Measurements from ENCODE around the gene URM1.
"Not testable (repeated sequence)": the region's sequence is repeated elsewhere in the genome, so short reads cannot be mapped to it uniquely, and the experiment has no call there.

Gene URM1

DNA sequence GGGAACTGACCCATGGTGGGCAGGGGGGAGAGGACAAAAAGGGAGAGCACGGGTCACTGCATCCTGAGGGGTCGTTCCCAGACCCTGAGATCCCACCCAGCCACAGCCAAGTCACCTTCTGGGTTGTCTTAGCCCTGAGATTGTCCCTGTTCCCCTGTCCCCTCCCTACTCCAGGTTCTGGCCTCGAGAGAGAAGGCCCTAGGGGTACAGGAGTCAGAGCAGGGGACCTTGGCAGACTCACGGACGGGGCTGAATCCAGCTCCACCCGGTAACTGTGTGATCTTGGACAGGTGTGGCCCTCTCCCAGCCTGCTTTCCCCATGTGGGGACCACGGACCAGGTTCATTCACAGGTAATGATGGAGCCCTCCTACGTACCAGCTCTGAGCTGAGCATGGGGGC lies 38.3 kb downstream of the URM1 start:
- no peak for DNase-seq (ENCODE audit: low read depth)

DNA sequence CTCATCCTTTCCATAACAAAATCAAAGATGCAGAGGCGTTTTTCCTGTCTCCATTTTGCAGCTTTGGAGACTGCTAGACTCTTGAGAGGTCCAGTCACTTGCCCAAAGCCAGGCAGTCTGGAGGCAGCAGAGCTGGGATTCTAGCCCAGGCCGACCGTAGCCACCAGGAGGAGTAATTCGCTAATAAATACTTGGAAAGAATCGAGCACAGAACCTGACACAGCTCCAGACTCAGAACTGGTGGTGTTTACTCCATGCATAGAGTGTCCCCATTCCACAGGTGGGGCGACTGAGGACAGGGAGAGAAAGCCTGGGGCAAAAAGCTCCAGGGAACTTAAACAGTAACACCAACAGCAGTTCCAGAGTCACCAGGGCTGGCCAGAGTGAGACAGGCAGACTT lies 38.8 kb downstream of the URM1 start:
- DNase-seq (ENCODE audit: low read depth), result no peak

DNA sequence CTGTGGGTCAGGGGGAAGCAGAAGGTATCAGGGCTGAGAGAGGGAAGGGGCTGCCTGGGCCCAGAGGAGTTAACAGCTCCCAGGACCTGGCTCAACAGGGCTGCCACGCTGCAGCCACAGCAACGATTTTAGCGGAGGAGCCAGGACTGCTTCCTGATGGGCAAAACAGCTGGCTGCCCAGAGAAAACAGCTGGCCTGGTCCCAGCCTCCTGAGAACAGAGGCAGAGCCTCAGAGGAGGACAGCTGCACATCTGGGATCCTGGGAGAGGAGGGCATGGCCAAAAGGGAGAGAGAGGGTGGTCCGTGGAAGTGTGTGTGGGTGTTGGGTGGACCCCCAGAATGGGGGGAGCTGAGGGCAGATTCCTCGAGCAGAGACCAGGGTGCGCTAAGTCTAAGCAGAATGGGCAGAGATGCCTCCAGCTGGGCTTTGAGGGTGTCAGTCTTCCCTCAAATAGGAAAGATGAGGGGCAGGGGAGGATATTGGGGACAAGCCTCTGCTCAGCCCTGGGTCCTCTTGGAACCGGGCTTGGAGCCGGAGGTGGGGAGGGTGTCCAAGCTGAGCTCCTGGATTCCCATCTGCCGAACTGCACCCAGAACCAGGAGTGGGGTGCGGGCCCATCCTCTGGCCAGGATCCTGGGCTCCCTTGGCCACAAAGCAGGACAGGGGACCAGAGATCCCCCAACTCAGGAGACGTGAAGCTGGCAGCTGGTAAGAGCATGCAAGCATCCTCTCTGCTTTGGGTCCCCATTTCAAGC lies 40.4 kb downstream of the URM1 start:
- no peak for DNase-seq (ENCODE audit: low read depth)

DNA sequence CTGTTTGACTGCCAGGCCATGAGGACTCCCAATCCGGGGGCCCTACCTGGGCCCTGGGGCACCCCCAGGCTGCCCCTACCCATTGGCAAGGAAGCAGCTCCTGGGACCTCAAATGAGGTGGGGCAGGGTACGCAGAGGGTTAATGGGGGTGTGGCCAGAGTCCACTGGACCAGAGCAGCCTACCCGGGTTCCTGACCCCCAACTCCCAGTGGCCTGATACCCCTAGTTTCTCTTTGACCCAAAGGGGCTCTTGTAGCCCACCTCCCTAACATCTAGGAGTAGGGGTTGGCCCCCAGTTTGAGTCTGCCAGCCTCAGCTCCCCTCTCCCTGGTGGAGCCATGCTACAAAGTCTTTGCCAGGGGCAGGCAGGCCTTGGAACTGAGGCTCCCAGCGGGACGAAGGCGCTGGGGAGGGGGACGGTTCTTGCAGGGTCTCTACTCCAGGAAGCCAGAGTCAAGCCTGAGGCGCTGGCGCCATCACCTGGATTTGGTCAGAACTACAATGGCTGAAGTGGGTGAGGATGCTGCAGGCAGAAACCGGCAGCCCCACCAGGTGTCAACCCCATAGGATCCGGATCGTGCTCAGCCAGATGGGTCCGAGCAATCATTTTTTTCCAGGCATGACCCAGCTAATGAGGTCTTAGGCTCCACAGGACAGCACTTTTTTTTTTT lies 41.1 kb downstream of the URM1 start:
- no peak for DNase-seq (ENCODE audit: low read depth)

DNA sequence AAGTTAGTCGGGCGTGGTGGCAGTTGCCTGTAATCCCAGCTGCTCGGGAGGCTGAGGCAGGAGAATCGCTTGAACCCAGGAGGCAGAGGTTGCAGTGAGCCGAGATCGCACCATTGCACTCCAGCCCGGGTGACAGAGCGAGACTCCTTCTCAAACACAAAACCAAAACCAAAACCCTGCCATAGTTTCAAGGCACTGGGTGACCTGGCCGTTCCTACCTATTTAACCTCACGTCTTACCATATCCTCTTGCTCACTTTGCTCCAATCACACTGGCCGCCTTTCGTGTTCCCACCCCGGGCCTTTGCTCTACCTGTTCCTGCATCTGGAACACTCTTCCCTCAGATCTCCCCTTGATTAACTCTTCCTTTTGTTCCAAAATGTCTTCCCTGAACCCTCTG lies 42.6 kb downstream of the URM1 start:
- not testable (repeated sequence) for DNase-seq (ENCODE audit: low read depth)

DNA sequence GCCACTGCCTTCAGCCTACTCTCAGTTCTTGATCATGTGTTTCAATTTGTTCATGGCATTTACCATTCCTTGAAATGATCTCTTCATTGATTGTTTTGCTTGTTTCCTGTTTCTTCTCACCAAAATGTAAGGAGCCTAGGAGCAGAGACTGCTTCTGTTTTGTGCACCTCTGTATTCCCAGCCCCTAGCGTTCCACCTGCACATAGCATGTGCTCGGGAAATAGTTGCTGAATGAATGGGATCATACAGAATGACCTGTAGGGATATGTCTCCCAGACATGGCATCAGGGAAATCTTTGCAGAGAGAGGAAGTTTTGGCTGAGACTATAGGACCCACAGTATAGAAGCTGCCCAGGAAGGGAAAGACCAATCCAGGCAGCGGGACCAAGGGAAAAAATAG lies 43.3 kb downstream of the URM1 start:
- DNase-seq (ENCODE audit: low read depth), result no peak

DNA sequence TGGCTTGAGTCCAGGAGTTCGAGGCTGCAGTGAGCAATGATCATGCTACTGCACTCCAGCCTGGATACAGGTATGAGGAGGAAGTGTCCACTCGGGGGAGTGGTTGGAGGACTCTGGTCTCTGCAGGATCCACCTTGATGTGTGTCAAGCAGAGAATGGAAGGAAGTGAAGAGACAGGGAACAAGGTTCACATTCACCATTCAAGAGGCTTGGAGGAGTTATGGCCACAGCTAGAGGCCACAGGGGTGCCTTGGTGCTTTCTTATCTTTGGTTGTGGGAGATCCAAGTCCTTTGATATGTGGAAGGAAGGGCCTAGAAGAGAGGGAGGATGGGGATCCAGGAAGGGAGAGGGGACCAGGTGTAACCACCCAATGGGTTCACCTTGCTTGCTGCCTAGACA lies 44.1 kb downstream of the URM1 start:
- no peak for DNase-seq (ENCODE audit: low read depth)

DNA sequence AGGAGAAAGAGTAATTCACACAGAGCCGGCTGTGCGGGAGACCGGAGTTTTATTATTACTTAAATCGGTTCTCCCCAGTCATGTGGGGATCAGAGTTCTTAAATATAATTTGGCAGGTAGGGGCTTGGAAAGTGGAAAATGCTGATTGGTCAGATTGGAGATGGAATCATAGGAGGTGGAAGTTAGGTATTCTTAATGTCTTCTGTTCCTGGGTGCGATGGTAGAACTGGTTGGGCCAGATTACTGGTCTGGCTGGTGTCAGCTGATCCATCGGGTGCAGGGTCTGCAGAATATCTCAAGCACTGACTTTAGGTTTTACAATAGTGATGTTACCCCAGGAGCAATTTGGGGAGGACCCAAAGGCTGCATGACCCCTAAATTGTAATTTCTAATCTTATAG lies 44.8 kb downstream of the URM1 start:
- DNase-seq (ENCODE audit: low read depth), result no peak

DNA sequence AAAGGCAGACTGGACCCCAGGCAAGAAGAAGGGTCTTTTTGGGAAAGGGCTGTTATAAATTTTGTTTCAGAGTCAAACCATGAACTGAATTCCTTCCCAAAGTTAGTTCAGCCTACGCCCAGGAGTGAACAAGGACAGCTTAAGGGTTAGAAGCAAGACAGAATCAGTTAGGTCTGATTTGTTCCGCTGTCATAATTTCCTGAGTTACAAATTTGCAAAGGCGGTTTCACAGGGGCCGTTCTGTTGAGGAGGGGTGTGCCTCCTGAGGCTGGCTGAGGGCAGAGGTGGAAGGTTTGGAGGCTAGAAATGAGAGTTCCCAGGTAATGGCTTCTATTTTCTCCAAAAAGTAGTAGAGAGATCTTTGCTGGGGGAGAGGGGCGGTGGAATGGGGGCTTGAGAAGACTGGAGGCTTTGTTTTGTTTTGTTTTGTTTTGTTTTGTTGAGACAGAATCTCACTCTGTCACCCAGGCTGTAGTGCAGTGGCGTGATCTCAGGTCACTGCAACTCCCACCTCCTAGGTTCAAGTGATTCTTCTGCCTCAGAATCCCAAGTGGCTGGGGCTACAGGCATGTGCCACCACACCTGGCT lies 45.4 kb downstream of the URM1 start:
- DNase-seq (ENCODE audit: low read depth), result no peak

DNA sequence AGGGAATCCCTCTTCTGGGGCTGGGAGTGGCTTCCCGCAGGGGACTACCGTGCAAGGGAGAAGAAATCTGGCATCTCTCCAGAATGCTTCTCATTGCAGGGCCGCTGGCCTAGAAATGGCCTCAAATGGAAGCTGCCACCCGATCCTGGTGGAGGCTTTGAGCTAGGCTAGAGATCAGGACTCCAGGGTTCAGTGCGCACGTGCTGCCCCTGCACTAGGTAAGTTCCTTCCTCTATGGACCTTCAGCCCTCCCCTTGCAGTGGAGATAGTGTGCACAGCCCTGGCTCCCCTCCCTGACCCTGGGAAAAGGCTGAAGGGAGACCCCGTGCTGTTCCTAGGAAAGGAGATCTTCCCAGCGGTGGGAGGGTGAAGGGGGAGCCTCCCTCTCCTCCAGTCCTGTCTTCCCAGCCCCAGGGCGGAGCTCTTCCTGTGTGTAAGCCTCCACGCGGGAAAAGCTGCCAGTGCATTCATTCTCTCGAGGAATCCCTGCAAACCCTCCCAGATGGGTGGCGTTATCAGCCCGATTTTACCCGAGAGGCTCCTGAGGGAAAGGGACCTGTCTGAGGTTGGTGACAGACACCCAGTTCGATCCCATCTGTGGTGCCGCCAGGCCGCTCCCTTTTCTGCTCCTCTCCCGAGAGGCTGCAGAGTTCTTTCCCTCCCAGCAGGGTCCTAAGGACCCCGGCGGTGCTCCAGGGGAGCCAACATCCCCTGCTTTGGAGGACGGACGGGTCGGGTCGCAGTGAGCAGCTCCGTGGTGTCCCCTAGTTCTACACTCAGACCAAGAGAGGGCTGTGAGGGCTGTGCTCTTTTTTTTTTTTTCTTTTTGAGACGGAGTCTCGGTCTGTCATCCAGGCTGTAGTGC lies 48.1 kb downstream of the URM1 start:
- DNase-seq (ENCODE audit: low read depth), result no peak

DNA sequence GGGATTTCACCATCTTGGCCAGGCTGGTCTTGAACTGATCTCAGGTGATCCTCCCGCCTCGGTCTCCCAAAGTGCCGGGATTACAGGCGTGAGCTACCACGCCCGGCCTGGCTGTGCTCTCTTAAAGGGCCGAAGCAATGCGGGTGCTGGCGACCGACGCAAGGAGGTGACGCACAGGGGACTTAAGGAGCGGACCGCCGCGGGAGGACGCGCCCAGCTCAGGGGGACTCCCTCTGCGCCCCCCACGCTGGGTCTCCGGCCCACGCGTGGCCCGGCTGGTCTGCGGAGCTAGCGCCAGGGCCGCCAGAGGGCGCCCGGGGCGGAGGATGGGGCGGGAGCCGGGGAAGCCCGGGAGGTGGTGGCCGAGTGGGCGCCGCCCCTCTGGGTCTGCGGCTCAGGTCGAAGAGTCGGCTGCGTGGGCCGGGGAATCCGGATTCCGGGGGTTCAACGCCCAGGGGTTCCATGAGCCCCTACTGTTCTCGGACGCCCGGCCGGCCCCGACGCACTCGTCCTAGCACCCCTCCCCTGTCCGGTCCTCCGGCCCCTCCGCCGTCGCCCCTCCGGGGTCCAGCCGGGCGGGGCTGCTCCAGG lies 49.0 kb downstream of the URM1 start:
- no peak for DNase-seq (ENCODE audit: low read depth)

DNA sequence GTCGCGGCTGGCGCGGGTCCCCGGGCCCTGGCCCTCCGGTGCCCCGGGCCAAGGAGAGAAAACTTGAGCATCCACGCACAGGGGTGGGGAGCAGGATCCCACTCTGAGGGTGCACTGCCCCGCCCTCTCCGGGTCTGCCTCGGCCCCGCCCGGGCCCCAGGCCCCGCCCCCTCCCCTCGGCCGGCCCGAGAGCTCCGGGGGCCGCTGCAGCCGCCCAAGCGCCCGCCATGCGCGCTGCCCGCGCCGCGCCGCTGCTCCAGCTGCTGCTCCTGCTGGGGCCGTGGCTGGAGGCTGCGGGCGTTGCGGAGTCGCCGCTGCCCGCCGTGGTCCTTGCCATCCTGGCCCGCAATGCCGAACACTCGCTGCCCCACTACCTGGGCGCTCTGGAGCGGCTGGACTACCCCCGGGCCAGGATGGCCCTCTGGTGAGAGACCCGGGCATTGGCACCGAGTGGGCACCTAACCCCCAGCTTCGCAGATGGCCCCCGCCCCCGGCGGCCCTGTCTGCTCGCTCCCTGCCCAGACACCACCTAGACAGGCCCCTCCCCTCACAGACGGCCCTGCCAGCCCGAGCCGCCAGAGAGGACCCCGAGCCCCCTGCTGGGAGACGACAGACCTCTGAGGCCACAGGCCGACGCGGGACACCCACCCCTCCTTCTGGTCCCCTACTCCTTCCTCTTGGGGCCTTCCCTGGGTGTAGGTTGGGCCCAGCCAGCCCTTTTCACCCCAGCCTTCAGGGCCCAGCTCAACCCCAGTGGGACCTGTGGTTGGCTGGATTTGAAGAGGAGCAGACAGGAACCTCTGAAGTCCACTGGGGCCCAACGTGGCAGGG lies 49.7 kb downstream of the URM1 start, which contains the start of gene CERCAM:
Gene CERCAM (plus strand): TSS at position 207 of the 831 bp plus-strand sequence. CDS start 21 bp downstream, at position 228.
- no peak for DNase-seq (ENCODE audit: low read depth)

DNA sequence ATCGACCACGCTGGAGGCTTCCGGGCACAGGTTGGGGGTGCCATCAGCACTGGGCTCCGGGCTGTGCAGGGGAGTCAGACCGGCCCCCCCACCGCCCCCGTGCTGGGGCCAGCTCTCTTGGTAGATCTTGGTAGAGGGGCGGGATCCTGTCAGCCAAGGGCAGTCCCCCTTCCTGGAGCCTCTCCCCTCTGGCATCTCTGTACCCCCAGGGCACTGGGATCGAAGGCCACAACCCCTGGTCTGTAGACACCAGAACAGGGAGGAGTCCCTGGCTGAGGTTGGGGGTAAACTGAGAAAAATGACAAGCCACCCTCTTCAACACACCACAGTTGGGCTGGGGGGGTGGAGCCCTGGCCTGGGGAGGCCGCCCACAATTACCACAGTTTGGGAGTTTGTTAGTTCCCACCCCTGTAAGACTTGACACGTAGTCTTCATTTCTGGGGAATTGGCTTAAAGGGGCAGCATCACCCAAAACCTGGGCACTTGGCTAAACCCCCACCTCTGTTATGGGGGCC lies 50.4 kb downstream of the URM1 start:
- DNase-seq (ENCODE audit: low read depth), result no peak

DNA sequence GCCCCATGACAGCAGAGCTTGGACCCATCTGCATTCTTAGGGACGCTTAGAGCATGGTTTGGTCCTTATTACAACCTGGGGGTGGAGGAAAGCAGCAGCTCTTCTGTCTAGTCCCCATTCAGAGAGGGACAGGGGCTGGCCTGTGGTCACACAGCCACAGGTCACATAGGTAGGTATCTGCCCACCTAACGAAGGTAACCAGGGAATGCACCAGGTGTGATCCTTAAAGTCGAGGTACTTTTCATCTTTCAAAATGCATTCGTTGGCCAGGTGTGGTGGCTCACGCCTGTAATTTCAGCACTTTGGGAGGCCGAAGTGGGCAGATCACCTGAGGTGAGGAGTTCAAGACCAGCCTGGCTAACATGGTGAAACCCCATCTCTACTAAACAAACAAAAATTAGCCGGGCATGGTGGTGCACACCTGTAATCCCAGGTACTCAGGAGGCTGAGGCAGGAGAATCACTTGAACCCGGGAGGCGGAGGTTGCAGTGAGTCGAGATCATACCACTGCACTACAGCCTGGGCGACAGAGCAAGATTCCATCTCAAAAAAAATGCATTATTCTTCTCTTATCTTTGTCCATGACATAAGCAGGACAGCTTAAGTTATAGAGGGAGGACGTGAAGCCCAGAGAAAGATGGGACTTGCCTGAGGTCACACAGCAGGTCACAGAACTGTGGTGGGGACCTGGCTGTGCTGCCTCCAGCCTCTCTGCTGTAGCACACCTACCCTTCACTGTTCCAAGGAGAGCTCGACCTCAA lies 51.0 kb downstream of the URM1 start:
- not testable (repeated sequence) for DNase-seq (ENCODE audit: low read depth)

DNA sequence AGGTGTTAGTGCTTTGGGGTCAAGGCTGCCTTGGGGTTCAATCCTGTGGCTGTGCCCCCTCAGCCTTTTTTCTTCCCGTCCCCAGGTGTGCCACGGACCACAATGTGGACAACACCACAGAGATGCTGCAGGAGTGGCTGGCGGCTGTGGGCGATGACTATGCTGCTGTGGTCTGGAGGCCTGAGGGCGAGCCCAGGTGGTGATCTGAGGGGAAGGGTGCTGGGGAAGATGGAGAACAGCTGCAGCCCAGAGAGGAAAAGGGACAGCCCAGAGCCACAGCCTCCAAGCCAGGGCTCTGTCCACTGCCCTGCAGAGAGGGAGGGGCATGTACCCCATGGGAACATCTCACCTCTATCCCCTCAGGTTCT lies 51.6 kb downstream of the URM1 start:
- no peak for DNase-seq (ENCODE audit: low read depth)

DNA sequence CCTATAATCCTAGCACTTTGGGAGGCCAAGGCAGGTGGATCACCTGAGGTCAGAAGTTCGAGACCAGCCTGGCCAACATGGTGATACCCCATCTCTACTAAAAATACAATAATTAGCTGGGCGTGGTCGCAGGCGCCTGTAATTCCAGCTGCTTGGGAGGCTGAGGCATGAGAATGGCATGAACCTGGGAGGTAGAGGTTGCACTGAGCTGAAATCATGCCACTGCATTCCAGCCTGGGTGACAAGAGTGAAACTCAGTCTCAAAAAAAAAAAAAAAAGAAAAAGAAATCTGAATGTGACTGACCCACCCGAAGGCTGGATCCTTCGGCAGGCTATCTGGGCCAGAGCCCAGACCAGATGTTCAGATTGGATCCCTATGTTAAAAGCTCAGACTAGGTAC lies 52.2 kb downstream of the URM1 start:
- not testable (repeated sequence) for DNase-seq (ENCODE audit: low read depth)

DNA sequence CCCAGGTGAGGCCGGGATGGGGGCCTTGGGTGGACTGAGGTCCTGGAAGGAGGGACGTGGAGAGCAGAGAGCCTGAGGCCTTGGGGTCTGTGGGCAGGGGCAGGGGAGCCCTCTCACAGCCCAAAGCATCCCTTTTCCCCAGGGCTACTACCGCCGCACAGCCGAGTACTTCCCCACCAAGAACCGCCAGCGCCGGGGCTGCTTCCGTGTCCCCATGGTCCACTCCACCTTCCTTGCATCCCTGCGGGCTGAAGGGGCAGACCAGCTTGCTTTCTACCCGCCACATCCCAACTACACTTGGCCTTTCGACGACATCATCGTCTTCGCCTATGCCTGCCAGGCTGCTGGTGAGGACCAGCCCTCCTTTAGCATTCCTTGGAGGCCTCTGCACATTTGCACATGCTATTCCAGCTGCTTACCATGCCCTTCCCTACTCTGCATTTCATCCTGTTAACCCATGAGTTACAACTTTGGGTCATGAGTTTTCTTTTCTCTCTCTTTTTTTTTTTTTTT lies 53.1 kb downstream of the URM1 start:
- no peak for DNase-seq (ENCODE audit: low read depth)

DNA sequence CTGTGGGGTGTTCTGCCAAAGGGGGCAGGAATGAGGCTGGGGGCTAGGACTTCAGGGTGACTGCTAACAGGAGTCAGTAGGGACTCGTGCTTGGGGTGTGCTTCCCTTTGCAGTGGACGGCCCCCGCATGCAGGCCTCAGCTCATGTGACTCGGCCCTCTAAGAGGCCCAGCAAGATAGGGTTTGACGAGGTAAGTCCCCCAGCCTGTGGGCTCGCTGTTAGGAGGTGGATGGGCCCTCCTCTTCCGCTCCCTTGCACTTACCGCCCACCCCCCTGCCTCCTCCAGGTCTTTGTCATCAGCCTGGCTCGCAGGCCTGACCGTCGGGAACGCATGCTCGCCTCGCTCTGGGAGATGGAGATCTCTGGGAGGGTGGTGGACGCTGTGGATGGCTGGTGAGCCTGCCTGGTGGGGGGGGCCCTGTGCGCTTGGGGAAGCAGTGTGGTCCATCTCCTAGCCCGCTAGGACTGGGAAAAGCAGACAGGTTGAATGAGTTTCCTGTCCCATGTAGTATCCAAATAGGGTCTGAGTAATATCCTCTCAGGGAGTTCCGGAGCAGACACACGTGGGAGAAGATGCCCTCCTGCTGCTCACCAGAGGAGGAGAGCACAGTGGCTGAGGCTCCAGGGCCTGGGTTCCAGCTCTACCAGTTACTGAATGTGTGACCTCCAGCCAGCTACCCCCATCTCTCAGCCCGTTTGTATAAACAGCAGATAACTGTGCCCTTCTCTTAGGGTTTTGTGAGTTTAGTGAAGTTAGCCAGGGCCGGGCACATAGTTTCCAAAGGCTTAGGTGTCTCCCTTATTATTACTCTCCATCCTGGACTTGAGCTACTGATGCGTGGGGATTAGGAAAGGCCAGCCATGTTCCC lies 57.7 kb downstream of the URM1 start:
- no peak for DNase-seq (ENCODE audit: low read depth)

DNA sequence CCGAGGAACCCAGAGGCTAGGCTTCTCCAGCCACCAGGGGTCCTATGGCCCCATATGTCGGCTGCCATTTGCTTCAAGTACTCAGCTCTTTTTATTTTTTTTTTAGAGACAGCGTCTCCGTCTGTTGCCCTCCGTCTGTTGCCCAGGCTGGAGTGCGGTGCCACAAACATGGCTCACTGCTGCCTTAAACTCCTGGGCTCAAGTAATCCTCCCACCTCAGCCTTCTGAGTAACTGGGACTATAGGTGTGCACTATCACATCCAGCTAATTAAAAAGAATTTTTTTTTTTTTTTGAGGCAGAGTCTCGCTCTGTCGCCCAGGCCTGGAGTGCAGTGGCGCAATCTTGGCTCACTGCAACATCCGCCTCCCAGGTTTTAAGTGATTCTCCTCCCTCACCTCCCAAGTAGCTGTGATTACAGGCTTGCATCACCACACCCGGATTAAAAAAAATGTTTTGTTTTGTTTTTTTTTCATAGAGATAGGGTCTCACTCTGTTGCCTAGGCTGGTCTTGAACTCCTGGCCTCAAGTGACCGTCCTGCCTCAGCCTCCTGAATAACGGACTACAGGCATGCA lies 58.4 kb downstream of the URM1 start:
- no peak for DNase-seq (ENCODE audit: low read depth)
